ENCODE measurements around the gene PTH2R. TPM values are rescaled to one million over a fixed set of nuclear protein-coding genes. Genes with fewer than 3 reads are reported as not detected.
"Not testable (repeated sequence)": the region's sequence is repeated elsewhere in the genome, so short reads cannot be mapped to it uniquely, and the experiment has no call there.

Gene PTH2R
- total RNA-seq, 2 donors from 2014 or later: 0.37 TPM; not detected in 1

- H3K4me3 Mint-ChIP-seq: no peak overlapping the region
- peaks cover 22% of the 10 kb centered on the region for H3K9me3 Mint-ChIP-seq
- H3K4me3 ChIP-seq (ENCODE audit: low read length): no peak overlapping the region
- no peak overlapping the region for H3K9ac ChIP-seq (ENCODE audit: extremely low read depth, low read length, poor library complexity, severe bottlenecking)
- H3K36me3 Mint-ChIP-seq (ENCODE audit: low read depth): no peaks in the 10 kb centered on the region
- no peak overlapping the region for H3K27ac ChIP-seq (ENCODE audit: low read depth, low read length)
- H3K36me3 ChIP-seq (ENCODE audit: control insufficient read depth, insufficient read depth, low read length): no peaks in the 10 kb centered on the region
- H3K27ac Mint-ChIP-seq: no peak overlapping the region
- H3K27me3 Mint-ChIP-seq (ENCODE audit: insufficient read depth): no peaks in the 10 kb centered on the region
- H3K27me3 ChIP-seq (ENCODE audit: control insufficient read depth, insufficient read depth, low read length, poor library complexity, severe bottlenecking): no peaks in the 10 kb centered on the region
- no peak for DNase-seq
- H3K4me1 Mint-ChIP-seq: no peaks in the 10 kb centered on the region
- TF ChIP-seq CTCF (conservative IDR thresholded peaks at IDR 0.05): no peak
- no peaks in the 10 kb centered on the region for H3K4me1 ChIP-seq (ENCODE audit: control insufficient read depth, insufficient read depth, low read length)
- peaks cover 9% of the 10 kb centered on the region for H3K9me3 ChIP-seq (ENCODE audit: control insufficient read depth, low read length)
Observed at GRCh38 chr2:208477741-208478140, 71.1 kb downstream of the PTH2R start.

GRCh38 chr2:208479342-208479741, 72.8 kb downstream of the PTH2R start:
- Histone ChIP-seq H3K9me3 (ENCODE audit: control insufficient read depth, low read length) (peaks cover 17% of the 10 kb centered on the region), H3K4me1 (ENCODE audit: control insufficient read depth, insufficient read depth, low read length) (no peaks in the 10 kb centered on the region), H3K4me3 (ENCODE audit: low read length) (no peak overlapping the region), H3K27ac (ENCODE audit: low read depth, low read length) (no peak overlapping the region), H3K36me3 (ENCODE audit: control insufficient read depth, insufficient read depth, low read length) (no peaks in the 10 kb centered on the region), H3K27me3 (ENCODE audit: control insufficient read depth, insufficient read depth, low read length, poor library complexity, severe bottlenecking) (no peaks in the 10 kb centered on the region), H3K9ac (ENCODE audit: extremely low read depth, low read length, poor library complexity, severe bottlenecking) (no peak overlapping the region)
- Mint-ChIP-seq H3K4me3 (no peak overlapping the region), H3K27me3 (ENCODE audit: insufficient read depth) (no peaks in the 10 kb centered on the region), H3K27ac (no peak overlapping the region), H3K9me3 (peaks cover 27% of the 10 kb centered on the region), H3K4me1 (no peaks in the 10 kb centered on the region), H3K36me3 (ENCODE audit: low read depth) (no peaks in the 10 kb centered on the region)
- DNase-seq: no peak
- WGBS, 2 experiments (ENCODE audit: insufficient coverage in 1 of 2, insufficient read length in 1 of 2): 92 to 95% methylated on average over 3 to 5 of the region's 5 CpGs
- no peak for TF ChIP-seq CTCF (conservative IDR thresholded peaks at IDR 0.05)

GRCh38 chr2:208481945-208482344, 75.4 kb downstream of the PTH2R start:
- not testable (repeated sequence) for H3K4me1 Mint-ChIP-seq; H3K9ac ChIP-seq (ENCODE audit: extremely low read depth, low read length, poor library complexity, severe bottlenecking); H3K4me3 ChIP-seq (ENCODE audit: low read length); H3K36me3 ChIP-seq (ENCODE audit: control insufficient read depth, insufficient read depth, low read length); H3K27me3 ChIP-seq (ENCODE audit: control insufficient read depth, insufficient read depth, low read length, poor library complexity, severe bottlenecking); H3K27ac ChIP-seq (ENCODE audit: low read depth, low read length); H3K4me1 ChIP-seq (ENCODE audit: control insufficient read depth, insufficient read depth, low read length); DNase-seq; H3K27ac Mint-ChIP-seq; H3K27me3 Mint-ChIP-seq (ENCODE audit: insufficient read depth); H3K4me3 Mint-ChIP-seq; H3K36me3 Mint-ChIP-seq (ENCODE audit: low read depth)
- peaks cover 17% of the 10 kb centered on the region for H3K9me3 ChIP-seq (ENCODE audit: control insufficient read depth, low read length)
- peaks cover 27% of the 10 kb centered on the region for H3K9me3 Mint-ChIP-seq
- 87% methylated on average over 5 of the region's 5 CpGs; no CpG with 5 or more reads in 1 of the 2 experiments for WGBS, 2 experiments (ENCODE audit: insufficient coverage in 1 of 2, insufficient read length in 1 of 2)

- peaks cover 27% of the 10 kb centered on the region for H3K9me3 Mint-ChIP-seq
- H3K27me3 ChIP-seq (ENCODE audit: control insufficient read depth, insufficient read depth, low read length, poor library complexity, severe bottlenecking); H3K4me3 Mint-ChIP-seq; H3K4me1 Mint-ChIP-seq; H3K36me3 ChIP-seq (ENCODE audit: control insufficient read depth, insufficient read depth, low read length); H3K27me3 Mint-ChIP-seq (ENCODE audit: insufficient read depth); DNase-seq; H3K36me3 Mint-ChIP-seq (ENCODE audit: low read depth); H3K4me1 ChIP-seq (ENCODE audit: control insufficient read depth, insufficient read depth, low read length); H3K27ac ChIP-seq (ENCODE audit: low read depth, low read length); H3K27ac Mint-ChIP-seq; H3K9ac ChIP-seq (ENCODE audit: extremely low read depth, low read length, poor library complexity, severe bottlenecking); H3K4me3 ChIP-seq (ENCODE audit: low read length): not testable (repeated sequence)
- WGBS, 2 experiments (ENCODE audit: insufficient coverage in 1 of 2, insufficient read length in 1 of 2): 92 to 100% methylated on average over 5 to 8 of the region's 8 CpGs
- H3K9me3 ChIP-seq (ENCODE audit: control insufficient read depth, low read length): peaks cover 17% of the 10 kb centered on the region
Observed at GRCh38 chr2:208482453-208483015, 75.9 kb downstream of the PTH2R start.

All from endodermal cell (in vitro differentiated cells).